ENCODE results near the gene RNF5. TPM values are rescaled to one million over a fixed set of nuclear protein-coding genes. Genes with fewer than 3 reads are reported as not detected.
A peak's percentile ranks its signal among the peaks of the same experiment; 100 is the strongest.

RNF5 gene
- total RNA-seq, 1 donor from 2014 or later, result 90.1 TPM

DNA sequence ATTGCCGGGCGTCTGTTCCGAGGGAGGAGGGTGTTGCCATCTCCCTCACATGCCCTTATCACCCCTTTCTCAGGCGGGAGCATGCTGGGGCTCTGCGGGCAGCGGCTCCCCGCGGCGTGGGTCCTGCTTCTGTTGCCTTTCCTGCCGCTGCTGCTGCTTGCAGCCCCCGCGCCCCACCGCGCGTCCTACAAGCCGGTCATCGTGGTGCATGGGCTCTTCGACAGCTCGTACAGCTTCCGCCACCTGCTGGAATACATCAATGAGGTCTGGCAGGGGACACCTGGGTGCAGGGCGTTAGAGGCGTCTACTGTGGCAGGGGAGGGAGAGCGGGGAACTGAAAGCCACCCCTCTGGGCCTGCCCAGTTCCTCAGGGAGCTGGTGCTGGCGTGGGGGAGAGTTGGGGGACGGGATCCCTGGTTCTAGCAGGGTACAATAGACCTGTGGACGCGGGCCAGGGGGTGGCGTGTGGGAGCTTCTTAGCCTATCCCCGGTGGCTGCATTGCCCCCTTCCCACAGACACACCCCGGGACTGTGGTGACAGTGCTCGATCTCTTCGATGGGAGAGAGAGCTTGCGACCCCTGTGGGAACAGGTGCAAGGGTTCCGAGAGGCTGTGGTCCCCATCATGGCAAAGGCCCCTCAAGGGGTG is 23.6 kb upstream of the RNF5 start:
- peak; percentile 68 for TF ChIP-seq CTCF (IDR thresholded peaks at IDR 0.05; ENCODE audit: insufficient read depth, low read length, poor library complexity, severe bottlenecking)
- DNase-seq (ENCODE audit: low read depth), result no peak

GRCh38 chr6:32156891-32157290 is 21.3 kb upstream of the RNF5 start:
- TF ChIP-seq CTCF (IDR thresholded peaks at IDR 0.05; ENCODE audit: insufficient read depth, low read length, poor library complexity, severe bottlenecking), result no peak
- Histone ChIP-seq H3K4me3 (ENCODE audit: low read depth, low read length) (no peak overlapping the region), H3K36me3 (ENCODE audit: control insufficient read depth, insufficient read depth, low read length) (no peaks in the 10 kb centered on the region), H3K27me3 (ENCODE audit: control insufficient read depth, insufficient read depth, low read length) (no peaks in the 10 kb centered on the region)
- no peak for DNase-seq (ENCODE audit: low read depth)

More for the DNA sequence above, 23.6 kb upstream of the RNF5 start:
- Histone ChIP-seq H3K4me3 (ENCODE audit: low read depth, low read length) (peak overlapping the region; percentile 61), H3K27me3 (ENCODE audit: control insufficient read depth, insufficient read depth, low read length) (peaks cover 17% of the 10 kb centered on the region), H3K36me3 (ENCODE audit: control insufficient read depth, insufficient read depth, low read length) (no peaks in the 10 kb centered on the region)

DNA sequence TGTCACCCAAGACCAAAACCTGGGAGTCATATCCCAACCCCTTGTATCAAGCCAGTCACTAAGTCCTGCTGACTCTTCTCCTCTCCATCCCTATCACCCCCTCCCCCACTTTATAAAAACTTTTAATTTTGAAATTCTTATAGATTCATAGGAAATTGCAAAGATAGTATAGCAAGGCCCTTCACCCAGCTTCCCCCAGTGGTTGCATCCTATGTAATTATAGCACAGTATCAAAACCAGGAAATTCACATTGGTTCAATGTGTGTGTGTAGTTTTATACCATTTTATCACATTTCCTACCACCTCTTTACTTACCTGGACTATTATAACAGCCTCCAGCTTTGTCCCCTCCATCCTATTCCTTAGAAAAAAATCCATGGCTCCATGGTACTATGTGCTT is 20.2 kb upstream of the RNF5 start:
- no peak for TF ChIP-seq CTCF (IDR thresholded peaks at IDR 0.05; ENCODE audit: insufficient read depth, low read length, poor library complexity, severe bottlenecking)
- Histone ChIP-seq H3K27me3 (ENCODE audit: control insufficient read depth, insufficient read depth, low read length) (no peaks in the 10 kb centered on the region), H3K36me3 (ENCODE audit: control insufficient read depth, insufficient read depth, low read length) (no peaks in the 10 kb centered on the region), H3K4me3 (ENCODE audit: low read depth, low read length) (no peak overlapping the region)
- DNase-seq (ENCODE audit: low read depth), result no peak

DNA sequence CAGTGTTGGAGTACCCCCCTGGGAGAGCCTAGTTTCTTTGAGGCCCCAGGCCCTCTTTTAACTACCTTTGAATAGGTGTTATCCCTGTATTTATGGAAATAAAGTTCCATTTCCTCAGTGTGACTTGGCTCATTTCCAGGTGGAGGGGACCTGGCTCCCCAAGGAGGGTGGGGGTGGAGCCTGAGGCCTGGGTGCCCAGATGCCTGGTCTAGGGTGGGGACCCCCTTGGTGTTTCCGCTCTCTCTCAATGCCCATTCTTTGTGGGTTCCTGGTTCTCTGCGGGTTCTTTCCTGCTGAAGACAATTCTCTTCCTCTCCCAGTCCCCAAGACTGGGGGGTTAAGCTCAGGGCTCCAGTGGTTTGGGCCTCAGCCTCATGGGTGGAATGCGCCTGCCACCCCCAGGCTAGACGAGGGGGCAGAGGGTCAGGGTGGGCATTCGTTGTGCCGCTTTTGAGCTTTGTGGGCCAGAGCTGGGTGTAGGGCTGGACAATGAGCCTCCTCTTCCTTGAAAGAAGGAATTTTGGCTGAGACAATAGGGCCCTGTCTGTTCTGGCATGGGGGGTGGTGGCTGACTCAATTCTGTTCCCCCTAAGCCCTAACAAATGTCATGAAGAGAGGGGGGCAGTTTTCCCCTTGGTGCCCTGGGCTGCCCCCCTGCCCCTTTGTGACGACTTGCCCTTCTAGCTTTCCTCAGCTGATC is 14.5 kb upstream of the RNF5 start:
- Histone ChIP-seq H3K4me3 (ENCODE audit: low read depth, low read length) (no peak overlapping the region), H3K36me3 (ENCODE audit: control insufficient read depth, insufficient read depth, low read length) (peaks cover 1% of the 10 kb centered on the region), H3K27me3 (ENCODE audit: control insufficient read depth, insufficient read depth, low read length) (no peaks in the 10 kb centered on the region)
- TF ChIP-seq CTCF (IDR thresholded peaks at IDR 0.05; ENCODE audit: insufficient read depth, low read length, poor library complexity, severe bottlenecking), result no peak
- no peak for DNase-seq (ENCODE audit: low read depth)

- no peak within 1 kb of the TSS for H3K4me3 ChIP-seq (ENCODE audit: low read depth, low read length)
- peaks cover 1% of the 10 kb centered on the region for H3K36me3 ChIP-seq (ENCODE audit: control insufficient read depth, insufficient read depth, low read length)
- no peak for DNase-seq (ENCODE audit: low read depth)
- no peak for TF ChIP-seq CTCF (IDR thresholded peaks at IDR 0.05; ENCODE audit: insufficient read depth, low read length, poor library complexity, severe bottlenecking)
- H3K27me3 ChIP-seq (ENCODE audit: control insufficient read depth, insufficient read depth, low read length), result no peaks in the 10 kb centered on the region
Measured at GRCh38 chr6:32164295-32164694, 13.9 kb upstream of the RNF5 start, which contains the start of gene EGFL8. Gene EGFL8, plus strand, starts transcription at chr6:32164595. Its CDS starts 1,571 bp downstream, at chr6:32166166.
